AG10803 (cell line): ENCODE measurements around the gene CDK15.
A peak's percentile ranks its signal among the peaks of the same experiment; 100 is the strongest.

Experiments
- DNase-seq: peaks from one replicate; pipeline ENCODE4 v3.0.0; 2010; ENCODE audit warnings: low read depth
- H3K4me3 ChIP-seq: 2 replicates; pipeline ENCODE4 v1.5.1; 2011; ENCODE audit warnings: mild to moderate bottlenecking, low read length, control low read depth
- CTCF ChIP-seq: conservative IDR thresholded peaks from 2 replicates; pipeline ENCODE4 v1.5.1; 2011; ENCODE audit warnings: mild to moderate bottlenecking, low read length, control low read depth, inconsistent platforms

Gene CDK15

GRCh38 chr2:201780674-201781493, 25.5 kb upstream of the CDK15 start, which contains the start of gene ALS2:
Gene ALS2, minus strand, starts transcription at chr2:201780933. Its CDS starts 12,048 bp downstream, at chr2:201768885.
- TF ChIP-seq CTCF, result no peak
- DNase-seq, result peak; percentile 100
- peak within 1 kb of the TSS; percentile 89 for H3K4me3 ChIP-seq

- DNase-seq, result peak; percentile 9
Observed at GRCh38 chr2:201781557-201782051, 24.7 kb upstream of the CDK15 start.

GRCh38 chr2:201784563-201784962, 21.8 kb upstream of the CDK15 start:
- H3K4me3 ChIP-seq, result no peak overlapping the region
- no peak for DNase-seq
- no peak for TF ChIP-seq CTCF

More at GRCh38 chr2:201781557-201782051, 24.7 kb upstream of the CDK15 start:
- no peak for TF ChIP-seq CTCF
- H3K4me3 ChIP-seq, result peak overlapping the region; percentile 89

- no peak overlapping the region for H3K4me3 ChIP-seq
- no peak for TF ChIP-seq CTCF
- no peak for DNase-seq
Observed at GRCh38 chr2:201785135-201785534, 21.2 kb upstream of the CDK15 start.

GRCh38 chr2:201786471-201786870, 19.9 kb upstream of the CDK15 start:
- DNase-seq, result peak; percentile 69
- H3K4me3 ChIP-seq, result no peak overlapping the region
- no peak for TF ChIP-seq CTCF

GRCh38 chr2:201788371-201788770, 18.0 kb upstream of the CDK15 start:
- no peak for DNase-seq

More at GRCh38 chr2:201788371-201788770, 18.0 kb upstream of the CDK15 start:
- H3K4me3 ChIP-seq, result no peak overlapping the region
- TF ChIP-seq CTCF, result no peak
